ENCODE results near the gene MMP26.
"Not testable (repeated sequence)": the region's sequence is repeated elsewhere in the genome, so short reads cannot be mapped to it uniquely, and the experiment has no call there.

Gene MMP26

GRCh38 chr11:4722616-4723534 is 18.3 kb downstream of the MMP26 start:
- in situ Hi-C loops (cut with MboI; ENCODE audit: low sequenced_read_pairs) = not testable (repeated sequence)

GRCh38 chr11:4727171-4727570 is 22.6 kb downstream of the MMP26 start:
- in situ Hi-C loops (cut with MboI; ENCODE audit: low sequenced_read_pairs) = no loop called here

GRCh38 chr11:4740735-4741134 is 36.2 kb downstream of the MMP26 start:
- in situ Hi-C loops (cut with MboI; ENCODE audit: low sequenced_read_pairs) = no loop called here

- in situ Hi-C loops (cut with MboI; ENCODE audit: low sequenced_read_pairs) = no loop called here
Observed at GRCh38 chr11:4748438-4748837, 43.9 kb downstream of the MMP26 start.

GRCh38 chr11:4751201-4751600 is 46.6 kb downstream of the MMP26 start:
- in situ Hi-C loops (cut with MboI; ENCODE audit: low sequenced_read_pairs) = no loop called here
